Sigmoid colon (tissue), 4 donors: Measurements from ENCODE around the gene VWA3B.

Experiments
- CTCF ChIP-seq, 4 experiments: fragments of 450-650 bp in 3 of 4; fragments of 200-600 bp in 1 of 4; IDR thresholded peaks; one replicate each; pipeline ENCODE4 v1.5.1; 2016 to 2019; ENCODE audit warnings: antibody characterized with exemption in 4 of 4, mild to moderate bottlenecking in 3 of 4, moderate library complexity in 2 of 4
- POLR2AphosphoS5 ChIP-seq, 4 donors: sonication (generic); formaldehyde crosslinking; IDR thresholded peaks; one replicate each; pipeline ENCODE4 v1.6.1; 2017; ENCODE audit warnings: antibody characterized with exemption in 4 of 4

- TF ChIP-seq CTCF (IDR thresholded peaks at IDR 0.05) (no peak), POLR2AphosphoS5 (IDR thresholded peaks at IDR 0.05) (no peak)
These were observed 268.9 kb downstream of the VWA3B start for GRCh38 chr2:98355881-98356280.
